GM12878 (cell line): Measurements from ENCODE around the gene HIRA. TPM values are rescaled to one million over a fixed set of nuclear protein-coding genes. Genes with fewer than 3 reads are reported as not detected.
A peak's percentile ranks its signal among the peaks of the same experiment; 100 is the strongest.

Experiments used
- BACH1 ChIP-seq: fragments of 450-650 bp; IDR thresholded peaks from 2 replicates; pipeline ENCODE4 v1.6.1; 2017; ENCODE audit warnings: mild to moderate bottlenecking, borderline replicate concordance
- CBX3 ChIP-seq: fragments of 200-600 bp; sonication (generic); IDR thresholded peaks from 2 replicates; pipeline ENCODE4 v1.6.1; 2016; ENCODE audit warnings: low read depth, borderline replicate concordance
- FOS ChIP-seq: IDR thresholded peaks from 3 replicates; pipeline ENCODE4 v1.6.1; 2011; ENCODE audit warnings: borderline replicate concordance; ENCODE audit not compliant: insufficient read length; ENCODE audit errors: extremely low read depth
- GABPA ChIP-seq: IDR thresholded peaks from 2 replicates; pipeline ENCODE4 v1.6.1; 2014; ENCODE audit warnings: antibody characterized with exemption, low read depth, mild to moderate bottlenecking, inconsistent platforms
- MEF2B ChIP-seq: fragments of 450-650 bp; IDR thresholded peaks from 2 replicates; pipeline ENCODE4 v1.6.1; 2018; ENCODE audit warnings: mild to moderate bottlenecking, moderate library complexity; ENCODE audit not compliant: partially characterized antibody, poor library complexity, severe bottlenecking
- NBN ChIP-seq: fragments of 450-650 bp; IDR thresholded peaks from 2 replicates; pipeline ENCODE4 v1.6.1; 2016
- NR2F1 ChIP-seq: fragments of 450-650 bp; conservative IDR thresholded peaks from 2 replicates; pipeline ENCODE4 v1.6.1; 2017; ENCODE audit warnings: mild to moderate bottlenecking
- PML ChIP-seq: IDR thresholded peaks from 2 replicates; pipeline ENCODE4 v1.6.1; 2012; ENCODE audit warnings: low read length, inconsistent platforms
- RELA ChIP-seq: fragments of 450-650 bp; IDR thresholded peaks from 2 replicates; pipeline ENCODE4 v1.8.0; 2014; ENCODE audit warnings: borderline replicate concordance; ENCODE audit not compliant: partially characterized antibody
- SUPT20H ChIP-seq: IDR thresholded peaks from 2 replicates; pipeline ENCODE4 v1.6.1; 2011; ENCODE audit warnings: low read depth, mild to moderate bottlenecking, low read length, moderate library complexity, borderline replicate concordance; ENCODE audit not compliant: control insufficient read depth
- ZNF217 ChIP-seq: fragments of 450-650 bp; IDR thresholded peaks from 2 replicates; pipeline ENCODE4 v1.6.1; 2017; ENCODE audit warnings: antibody characterized with exemption, mild to moderate bottlenecking
- ZSCAN29 ChIP-seq: fragments of 450-650 bp; IDR thresholded peaks from 2 replicates; pipeline ENCODE4 v1.6.1; 2017; ENCODE audit warnings: mild to moderate bottlenecking, moderate library complexity
- polyA plus RNA-seq, 11 experiments: library from polyadenylated mRNA; depleted of rRNA in 4 of 11; unstranded in 6 of 11; stranded (reverse) in 5 of 11; fragments of >200 nt; fragmentation: Nextera tagmentation in 4 of 11; fragmentation: Illumina TruSeq in 1 of 11; extraction: Ambion mirVana in 4 of 11; extraction: Trizol in 1 of 11; gene quantifications; 1 replicate in 1 of 11; 2 replicates in 10 of 11; pipeline versions ENCODE4 v1.2.1 to v1.2.3, GENCODE V29; 2011 to 2016; ENCODE audit warnings: inconsistent platforms in 2 of 11, missing spikeins in 2 of 11, low read depth in 1 of 11
- total RNA-seq, 4 experiments: library from RNA; depleted of rRNA in 3 of 4; stranded (reverse); fragments of >200 nt in 3 of 4; fragmentation: Illumina TruSeq in 1 of 4; extraction: Trizol in 1 of 4; gene quantifications; 2 replicates each; pipeline versions ENCODE4 v1.2.1 to v1.2.3, GENCODE V29; 2013 to 2021
- TF ChIP-seq, protein P1 (sequence below): fragments of 450-650 bp; IDR thresholded peaks from 2 replicates; pipeline ENCODE4 v1.6.1; 2016; ENCODE audit warnings: mild to moderate bottlenecking
- TF ChIP-seq, protein P2 (sequence below): IDR thresholded peaks from 2 replicates; pipeline ENCODE4 v1.6.1; 2012; ENCODE audit warnings: improper control_type of control experiment, low read depth, low read length; ENCODE audit not compliant: insufficient replicate concordance
- TF ChIP-seq, protein P3 (sequence below): fragments of 450-650 bp; IDR thresholded peaks from 2 replicates; pipeline ENCODE4 v1.6.1; 2018; ENCODE audit warnings: borderline replicate concordance, mild to moderate bottlenecking; ENCODE audit not compliant: partially characterized antibody
- TF ChIP-seq, protein P4 (sequence below): fragments of 450-650 bp; conservative IDR thresholded peaks from 2 replicates; pipeline ENCODE4 v1.6.1; 2017; ENCODE audit warnings: mild to moderate bottlenecking, moderate library complexity

HIRA gene
- total and polyA plus RNA-seq, 10 of the 15 experiments (the other 5 are each of a cell fraction or from before 2014, with no cell fraction given), result 0.34 to 32.7 (median 14.5) TPM

DNA sequence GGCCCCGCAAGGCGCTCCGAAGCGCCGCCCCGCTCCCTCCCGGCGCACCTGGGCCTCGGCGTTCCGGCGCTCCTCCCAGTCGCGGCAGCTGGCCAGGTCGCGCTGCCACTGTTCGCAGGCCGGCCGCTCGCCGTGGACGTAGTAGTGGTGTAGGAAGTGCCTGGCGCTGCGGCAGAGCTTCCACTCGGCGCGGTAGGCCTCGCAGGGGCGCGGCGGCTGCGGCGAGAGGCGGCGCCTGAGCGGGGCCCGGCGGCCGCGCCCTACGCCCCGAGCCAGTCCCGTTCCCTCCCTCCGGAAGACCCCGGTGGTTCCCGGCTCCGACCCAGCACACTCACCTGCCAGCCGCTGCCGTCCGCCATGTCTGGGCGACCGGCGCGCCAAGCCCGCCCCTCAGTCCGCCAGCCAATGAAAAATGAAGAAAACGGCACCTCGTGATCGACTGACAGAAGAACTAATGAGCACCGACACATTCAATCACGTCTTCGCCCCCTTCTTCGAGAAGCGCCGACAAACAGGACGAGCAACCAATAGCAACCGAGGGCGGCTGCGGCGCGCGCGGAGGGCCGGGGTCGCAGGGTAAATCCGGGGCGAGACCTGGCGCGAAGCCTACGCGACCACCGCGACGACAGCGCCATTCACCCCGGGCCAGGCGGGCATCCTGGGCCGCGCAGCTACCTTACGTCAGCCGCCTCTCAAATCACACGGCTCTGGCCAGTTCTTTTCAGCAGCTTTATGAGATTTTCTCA lies 16.0 kb upstream of the HIRA start, which contains the start of gene C22orf39 (continued):
- TF ChIP-seq, protein P1, sequence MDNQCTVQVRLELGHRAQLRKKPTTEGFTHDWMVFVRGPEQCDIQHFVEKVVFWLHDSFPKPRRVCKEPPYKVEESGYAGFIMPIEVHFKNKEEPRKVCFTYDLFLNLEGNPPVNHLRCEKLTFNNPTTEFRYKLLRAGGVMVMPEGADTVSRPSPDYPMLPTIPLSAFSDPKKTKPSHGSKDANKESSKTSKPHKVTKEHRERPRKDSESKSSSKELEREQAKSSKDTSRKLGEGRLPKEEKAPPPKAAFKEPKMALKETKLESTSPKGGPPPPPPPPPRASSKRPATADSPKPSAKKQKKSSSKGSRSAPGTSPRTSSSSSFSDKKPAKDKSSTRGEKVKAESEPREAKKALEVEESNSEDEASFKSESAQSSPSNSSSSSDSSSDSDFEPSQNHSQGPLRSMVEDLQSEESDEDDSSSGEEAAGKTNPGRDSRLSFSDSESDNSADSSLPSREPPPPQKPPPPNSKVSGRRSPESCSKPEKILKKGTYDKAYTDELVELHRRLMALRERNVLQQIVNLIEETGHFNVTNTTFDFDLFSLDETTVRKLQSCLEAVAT, result no peak
- TF ChIP-seq, protein P2, sequence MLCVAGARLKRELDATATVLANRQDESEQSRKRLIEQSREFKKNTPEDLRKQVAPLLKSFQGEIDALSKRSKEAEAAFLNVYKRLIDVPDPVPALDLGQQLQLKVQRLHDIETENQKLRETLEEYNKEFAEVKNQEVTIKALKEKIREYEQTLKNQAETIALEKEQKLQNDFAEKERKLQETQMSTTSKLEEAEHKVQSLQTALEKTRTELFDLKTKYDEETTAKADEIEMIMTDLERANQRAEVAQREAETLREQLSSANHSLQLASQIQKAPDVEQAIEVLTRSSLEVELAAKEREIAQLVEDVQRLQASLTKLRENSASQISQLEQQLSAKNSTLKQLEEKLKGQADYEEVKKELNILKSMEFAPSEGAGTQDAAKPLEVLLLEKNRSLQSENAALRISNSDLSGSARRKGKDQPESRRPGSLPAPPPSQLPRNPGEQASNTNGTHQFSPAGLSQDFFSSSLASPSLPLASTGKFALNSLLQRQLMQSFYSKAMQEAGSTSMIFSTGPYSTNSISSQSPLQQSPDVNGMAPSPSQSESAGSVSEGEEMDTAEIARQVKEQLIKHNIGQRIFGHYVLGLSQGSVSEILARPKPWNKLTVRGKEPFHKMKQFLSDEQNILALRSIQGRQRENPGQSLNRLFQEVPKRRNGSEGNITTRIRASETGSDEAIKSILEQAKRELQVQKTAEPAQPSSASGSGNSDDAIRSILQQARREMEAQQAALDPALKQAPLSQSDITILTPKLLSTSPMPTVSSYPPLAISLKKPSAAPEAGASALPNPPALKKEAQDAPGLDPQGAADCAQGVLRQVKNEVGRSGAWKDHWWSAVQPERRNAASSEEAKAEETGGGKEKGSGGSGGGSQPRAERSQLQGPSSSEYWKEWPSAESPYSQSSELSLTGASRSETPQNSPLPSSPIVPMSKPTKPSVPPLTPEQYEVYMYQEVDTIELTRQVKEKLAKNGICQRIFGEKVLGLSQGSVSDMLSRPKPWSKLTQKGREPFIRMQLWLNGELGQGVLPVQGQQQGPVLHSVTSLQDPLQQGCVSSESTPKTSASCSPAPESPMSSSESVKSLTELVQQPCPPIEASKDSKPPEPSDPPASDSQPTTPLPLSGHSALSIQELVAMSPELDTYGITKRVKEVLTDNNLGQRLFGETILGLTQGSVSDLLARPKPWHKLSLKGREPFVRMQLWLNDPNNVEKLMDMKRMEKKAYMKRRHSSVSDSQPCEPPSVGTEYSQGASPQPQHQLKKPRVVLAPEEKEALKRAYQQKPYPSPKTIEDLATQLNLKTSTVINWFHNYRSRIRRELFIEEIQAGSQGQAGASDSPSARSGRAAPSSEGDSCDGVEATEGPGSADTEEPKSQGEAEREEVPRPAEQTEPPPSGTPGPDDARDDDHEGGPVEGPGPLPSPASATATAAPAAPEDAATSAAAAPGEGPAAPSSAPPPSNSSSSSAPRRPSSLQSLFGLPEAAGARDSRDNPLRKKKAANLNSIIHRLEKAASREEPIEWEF, result no peak
- TF ChIP-seq ZSCAN29, result peak; percentile 51; the same call in 1 of the 2 replicates
- no peak for TF ChIP-seq RELA
- TF ChIP-seq SUPT20H, result no peak
- TF ChIP-seq, protein P3, sequence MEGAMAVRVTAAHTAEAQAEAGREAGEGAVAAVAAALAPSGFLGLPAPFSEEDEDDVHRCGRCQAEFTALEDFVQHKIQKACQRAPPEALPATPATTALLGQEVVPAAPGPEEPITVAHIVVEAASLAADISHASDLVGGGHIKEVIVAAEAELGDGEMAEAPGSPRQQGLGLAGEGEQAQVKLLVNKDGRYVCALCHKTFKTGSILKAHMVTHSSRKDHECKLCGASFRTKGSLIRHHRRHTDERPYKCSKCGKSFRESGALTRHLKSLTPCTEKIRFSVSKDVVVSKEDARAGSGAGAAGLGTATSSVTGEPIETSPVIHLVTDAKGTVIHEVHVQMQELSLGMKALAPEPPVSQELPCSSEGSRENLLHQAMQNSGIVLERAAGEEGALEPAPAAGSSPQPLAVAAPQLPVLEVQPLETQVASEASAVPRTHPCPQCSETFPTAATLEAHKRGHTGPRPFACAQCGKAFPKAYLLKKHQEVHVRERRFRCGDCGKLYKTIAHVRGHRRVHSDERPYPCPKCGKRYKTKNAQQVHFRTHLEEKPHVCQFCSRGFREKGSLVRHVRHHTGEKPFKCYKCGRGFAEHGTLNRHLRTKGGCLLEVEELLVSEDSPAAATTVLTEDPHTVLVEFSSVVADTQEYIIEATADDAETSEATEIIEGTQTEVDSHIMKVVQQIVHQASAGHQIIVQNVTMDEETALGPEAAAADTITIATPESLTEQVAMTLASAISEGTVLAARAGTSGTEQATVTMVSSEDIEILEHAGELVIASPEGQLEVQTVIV, result no peak
- TF ChIP-seq, protein P4, sequence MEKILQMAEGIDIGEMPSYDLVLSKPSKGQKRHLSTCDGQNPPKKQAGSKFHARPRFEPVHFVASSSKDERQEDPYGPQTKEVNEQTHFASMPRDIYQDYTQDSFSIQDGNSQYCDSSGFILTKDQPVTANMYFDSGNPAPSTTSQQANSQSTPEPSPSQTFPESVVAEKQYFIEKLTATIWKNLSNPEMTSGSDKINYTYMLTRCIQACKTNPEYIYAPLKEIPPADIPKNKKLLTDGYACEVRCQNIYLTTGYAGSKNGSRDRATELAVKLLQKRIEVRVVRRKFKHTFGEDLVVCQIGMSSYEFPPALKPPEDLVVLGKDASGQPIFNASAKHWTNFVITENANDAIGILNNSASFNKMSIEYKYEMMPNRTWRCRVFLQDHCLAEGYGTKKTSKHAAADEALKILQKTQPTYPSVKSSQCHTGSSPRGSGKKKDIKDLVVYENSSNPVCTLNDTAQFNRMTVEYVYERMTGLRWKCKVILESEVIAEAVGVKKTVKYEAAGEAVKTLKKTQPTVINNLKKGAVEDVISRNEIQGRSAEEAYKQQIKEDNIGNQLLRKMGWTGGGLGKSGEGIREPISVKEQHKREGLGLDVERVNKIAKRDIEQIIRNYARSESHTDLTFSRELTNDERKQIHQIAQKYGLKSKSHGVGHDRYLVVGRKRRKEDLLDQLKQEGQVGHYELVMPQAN, result peak; percentile 90
- TF ChIP-seq GABPA, result no peak
- TF ChIP-seq NBN, result no peak
- no peak for TF ChIP-seq ZNF217
- no peak for TF ChIP-seq MEF2B
- no peak for TF ChIP-seq CBX3
- peak; percentile 63; the same call in 1 of the 2 replicates for TF ChIP-seq NR2F1
- peak; percentile 82 for TF ChIP-seq BACH1
- 0 out of 2 replicates have a peak, but pooled peaks have one; percentile 23 for TF ChIP-seq PML
- peak; percentile 68 for TF ChIP-seq FOS
